ENCODE data around the gene ASIC4.

Gene ASIC4

GRCh38 chr2:219475697-219476651 is 38.3 kb upstream of the ASIC4 start:
- no peak for DNase-seq (ENCODE audit: low read depth)
- peak; percentile 78 for TF ChIP-seq CTCF (IDR thresholded peaks at IDR 0.05; ENCODE audit: control insufficient read depth, extremely low read depth, insufficient read depth)
- H3K4me3 ChIP-seq (ENCODE audit: low read depth, low read length) = no peak overlapping the region

GRCh38 chr2:219476652-219477151 is 37.6 kb upstream of the ASIC4 start:
- TF ChIP-seq CTCF (IDR thresholded peaks at IDR 0.05; ENCODE audit: control insufficient read depth, extremely low read depth, insufficient read depth) = no peak
- no peak for DNase-seq (ENCODE audit: low read depth)
- no peak overlapping the region for H3K4me3 ChIP-seq (ENCODE audit: low read depth, low read length)

- H3K4me3 ChIP-seq (ENCODE audit: low read depth, low read length) = no peak overlapping the region
- TF ChIP-seq CTCF (IDR thresholded peaks at IDR 0.05; ENCODE audit: control insufficient read depth, extremely low read depth, insufficient read depth) = no peak
- no peak for DNase-seq (ENCODE audit: low read depth)
Measured at GRCh38 chr2:219477179-219477578, 37.1 kb upstream of the ASIC4 start.

GRCh38 chr2:219477815-219478214 is 36.5 kb upstream of the ASIC4 start:
- DNase-seq (ENCODE audit: low read depth) = no peak
- TF ChIP-seq CTCF (IDR thresholded peaks at IDR 0.05; ENCODE audit: control insufficient read depth, extremely low read depth, insufficient read depth) = no peak

GRCh38 chr2:219478916-219479315 is 35.4 kb upstream of the ASIC4 start:
- DNase-seq (ENCODE audit: low read depth) = no peak
- TF ChIP-seq CTCF (IDR thresholded peaks at IDR 0.05; ENCODE audit: control insufficient read depth, extremely low read depth, insufficient read depth) = no peak
- H3K4me3 ChIP-seq (ENCODE audit: low read depth, low read length) = no peak overlapping the region

More at GRCh38 chr2:219477815-219478214, 36.5 kb upstream of the ASIC4 start:
- H3K4me3 ChIP-seq (ENCODE audit: low read depth, low read length) = no peak overlapping the region

- TF ChIP-seq CTCF (IDR thresholded peaks at IDR 0.05; ENCODE audit: control insufficient read depth, extremely low read depth, insufficient read depth) = no peak
- DNase-seq (ENCODE audit: low read depth) = no peak
Measured at GRCh38 chr2:219480004-219480403, 34.3 kb upstream of the ASIC4 start.

More at GRCh38 chr2:219480004-219480403, 34.3 kb upstream of the ASIC4 start:
- H3K4me3 ChIP-seq (ENCODE audit: low read depth, low read length) = no peak overlapping the region

Measured in LNCaP clone FGC (cell line).